Measurements from ENCODE around the gene ARMCX6.
"Not testable (repeated sequence)": the region's sequence is repeated elsewhere in the genome, so short reads cannot be mapped to it uniquely, and the experiment has no call there.

ARMCX6 gene

GRCh38 chrX:101642093-101642492, 24.3 kb upstream of the ARMCX6 start:
- POLR2A ChIA-PET = no interaction called here
- DNase-seq (ENCODE audit: extremely low spot score) = no peak
- TF ChIP-seq CTCF (IDR thresholded peaks at IDR 0.05; ENCODE audit: control extremely low read depth, extremely low read depth, low read depth, missing control alignments) = no peak
- CTCF ChIA-PET = no interaction called here

DNA sequence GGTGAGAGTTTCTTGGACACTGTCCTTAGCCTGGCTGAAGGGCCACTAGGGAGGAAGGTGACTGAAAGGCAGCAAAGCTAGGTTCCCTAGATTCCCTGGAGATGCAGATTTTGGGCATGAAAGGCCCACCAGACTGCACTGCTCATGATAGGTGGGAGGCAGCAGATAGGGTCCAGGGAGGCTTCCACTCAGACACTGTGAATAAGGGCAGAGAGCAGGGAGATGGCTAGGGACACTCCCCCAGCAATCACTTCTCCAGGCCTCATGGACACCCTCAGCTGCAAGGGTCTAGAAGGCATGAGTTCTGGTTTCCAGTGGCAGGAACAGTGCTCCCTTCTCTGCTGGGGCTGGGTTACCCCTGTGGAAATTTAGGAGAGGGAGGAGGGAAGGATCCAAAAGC, 21.8 kb upstream of the ARMCX6 start:
- TF ChIP-seq CTCF (IDR thresholded peaks at IDR 0.05; ENCODE audit: control extremely low read depth, extremely low read depth, low read depth, missing control alignments) = no peak
- POLR2A ChIA-PET = no interaction called here
- CTCF ChIA-PET = no interaction called here
- DNase-seq (ENCODE audit: extremely low spot score) = no peak

- TF ChIP-seq CTCF (IDR thresholded peaks at IDR 0.05; ENCODE audit: control extremely low read depth, extremely low read depth, low read depth, missing control alignments) = no peak
Measured at GRCh38 chrX:101619364-101619763, 1.6 kb upstream of the ARMCX6 start.

GRCh38 chrX:101605728-101606127, 12.1 kb downstream of the ARMCX6 start:
- CTCF ChIA-PET = no interaction called here

More at GRCh38 chrX:101619364-101619763, 1.6 kb upstream of the ARMCX6 start:
- DNase-seq (ENCODE audit: extremely low spot score) = no peak
- ChIA-PET POLR2A (no interaction called here), CTCF (no interaction called here)

GRCh38 chrX:101605146-101605545, 12.7 kb downstream of the ARMCX6 start:
- CTCF ChIA-PET = no interaction called here
- DNase-seq (ENCODE audit: extremely low spot score) = no peak
- TF ChIP-seq CTCF (IDR thresholded peaks at IDR 0.05; ENCODE audit: control extremely low read depth, extremely low read depth, low read depth, missing control alignments) = no peak
- POLR2A ChIA-PET = no interaction called here

More at GRCh38 chrX:101605728-101606127, 12.1 kb downstream of the ARMCX6 start:
- no peak for DNase-seq (ENCODE audit: extremely low spot score)
- TF ChIP-seq CTCF (IDR thresholded peaks at IDR 0.05; ENCODE audit: control extremely low read depth, extremely low read depth, low read depth, missing control alignments) = no peak
- POLR2A ChIA-PET = no interaction called here

DNA sequence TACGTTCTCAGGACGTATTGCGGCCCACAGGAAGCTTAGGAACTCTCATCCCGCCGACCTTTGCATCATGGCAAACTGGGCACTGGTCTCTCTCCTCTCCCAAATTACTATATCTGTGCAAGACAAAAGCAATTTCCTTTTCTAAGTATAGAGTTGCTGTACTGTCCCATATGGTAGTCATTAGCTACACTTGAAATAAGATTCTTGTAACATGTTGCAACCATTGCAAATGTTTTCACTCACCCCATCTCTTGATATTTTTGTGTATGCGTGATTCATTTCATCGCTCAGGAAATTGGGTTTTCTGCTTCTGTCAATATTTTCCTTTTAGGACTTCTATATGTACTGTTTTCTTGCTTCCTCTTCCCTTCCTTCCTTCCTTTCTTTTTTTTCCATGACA, 15.7 kb downstream of the ARMCX6 start:
- POLR2A ChIA-PET = no interaction called here
- TF ChIP-seq CTCF (IDR thresholded peaks at IDR 0.05; ENCODE audit: control extremely low read depth, extremely low read depth, low read depth, missing control alignments) = no peak
- CTCF ChIA-PET = no interaction called here
- DNase-seq (ENCODE audit: extremely low spot score) = no peak

GRCh38 chrX:101599592-101599991, 18.2 kb downstream of the ARMCX6 start:
- CTCF ChIA-PET; POLR2A ChIA-PET; DNase-seq (ENCODE audit: extremely low spot score): not testable (repeated sequence)
